Loucy (cell line): Measurements from ENCODE around the gene TRIP6.

Experiments used
- H2AFZ ChIP-seq: fragments of 200-600 bp; sonication (generic); 2 replicates; pipeline ENCODE4 v1.6.0; 2016; ENCODE audit warnings: antibody characterized with exemption, mild to moderate bottlenecking, low read length, moderate library complexity
- H3F3A ChIP-seq: fragments of 200-600 bp; 2 replicates; pipeline ENCODE4 v1.6.0; 2016; ENCODE audit warnings: antibody characterized with exemption, low read depth, mild to moderate bottlenecking
- H3K27me3 ChIP-seq: fragments of 200-600 bp; sonication (generic); 2 replicates; pipeline ENCODE4 v1.6.1; 2014; ENCODE audit warnings: low read length, mild to moderate bottlenecking; ENCODE audit not compliant: insufficient read depth, poor library complexity, severe bottlenecking
- H3K36me3 ChIP-seq: fragments of 200-600 bp; sonication (generic); 2 replicates; pipeline ENCODE4 v1.6.1; 2016; ENCODE audit warnings: low read length; ENCODE audit not compliant: insufficient read depth
- H3K4me1 ChIP-seq: fragments of 200-600 bp; sonication (generic); 2 replicates; pipeline ENCODE4 v1.5.1; 2014; ENCODE audit warnings: low read length, mild to moderate bottlenecking; ENCODE audit not compliant: insufficient read depth, poor library complexity, severe bottlenecking
- H3K4me2 ChIP-seq: fragments of 200-600 bp; sonication (generic); 2 replicates; pipeline ENCODE4 v1.6.0; 2014; ENCODE audit warnings: antibody characterized with exemption, low read length, low read depth, mild to moderate bottlenecking; ENCODE audit not compliant: poor library complexity, severe bottlenecking
- H3K4me3 ChIP-seq: fragments of 200-600 bp; sonication (generic); 2 replicates; pipeline ENCODE4 v1.5.1; 2014; ENCODE audit warnings: low read length, mild to moderate bottlenecking, mixed read lengths; ENCODE audit not compliant: poor library complexity, severe bottlenecking
- H3K79me2 ChIP-seq: fragments of 200-600 bp; sonication (generic); 2 replicates; pipeline ENCODE4 v1.6.1; 2014; ENCODE audit warnings: low read length; ENCODE audit not compliant: insufficient read depth
- H3K9ac ChIP-seq: fragments of 200-600 bp; sonication (generic); 2 replicates; pipeline ENCODE4 v1.6.0; 2014; ENCODE audit warnings: mild to moderate bottlenecking, low read depth, low read length, moderate library complexity; ENCODE audit not compliant: poor library complexity, severe bottlenecking
- H3K9me2 ChIP-seq: fragments of 200-600 bp; sonication (generic); replicated peaks from 2 replicates; pipeline ENCODE4 v1.6.1; 2016; ENCODE audit warnings: low read depth, low read length, mixed read lengths
- H3K9me3 ChIP-seq: fragments of 200-600 bp; sonication (generic); 2 replicates; pipeline ENCODE4 v1.6.1; 2014; ENCODE audit warnings: mild to moderate bottlenecking, antibody characterized with exemption, low read length, low read depth; ENCODE audit not compliant: insufficient read depth
- H4K20me1 ChIP-seq: fragments of 200-600 bp; sonication (generic); 2 replicates; pipeline ENCODE4 v1.6.0; 2014; ENCODE audit warnings: antibody characterized with exemption, low read length, mild to moderate bottlenecking; ENCODE audit not compliant: insufficient read depth, poor library complexity, severe bottlenecking
- EZH2phosphoT487 ChIP-seq: fragments of 200-600 bp; IDR thresholded peaks from 2 replicates; pipeline ENCODE4 v1.6.1; 2018; ENCODE audit warnings: antibody characterized with exemption, mild to moderate bottlenecking, moderate library complexity, borderline replicate concordance
- TF ChIP-seq, protein P1 (sequence below): fragments of 200-600 bp; sonication (generic); conservative IDR thresholded peaks from 2 replicates; pipeline ENCODE4 v1.5.1; 2014; ENCODE audit warnings: mild to moderate bottlenecking, antibody characterized with exemption, low read length

TRIP6 gene

DNA sequence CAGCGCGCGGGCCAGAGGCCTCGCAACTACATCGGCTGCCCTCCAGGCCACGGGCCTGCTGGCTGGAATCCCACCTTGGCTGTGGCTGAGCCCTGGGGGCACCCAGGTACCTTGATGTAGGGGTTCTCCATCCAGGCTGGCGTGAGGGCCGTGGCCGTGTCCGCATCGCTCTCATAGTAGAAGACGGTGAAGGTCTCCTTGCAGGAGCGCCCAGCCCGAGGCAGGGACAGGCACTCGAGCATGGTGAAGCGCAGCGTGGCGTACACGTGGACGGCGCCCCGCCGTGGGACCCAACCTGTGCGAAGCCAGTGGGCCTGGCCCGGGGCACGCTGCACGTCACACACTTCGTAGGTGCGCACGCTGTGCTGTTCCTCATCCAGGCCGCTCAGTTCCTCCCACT, 43.7 kb upstream of the TRIP6 start:
- Histone ChIP-seq H3K9me3 (no peaks in the 10 kb centered on the region), H3K27me3 (peaks cover 8% of the 10 kb centered on the region), H3K4me2 (no peak overlapping the region), H3K36me3 (no peaks in the 10 kb centered on the region), H2AFZ (no peak overlapping the region), H4K20me1 (no peaks in the 10 kb centered on the region), H3K4me1 (peaks cover 6% of the 10 kb centered on the region), H3K4me3 (no peak overlapping the region), H3K79me2 (no peaks in the 10 kb centered on the region), H3K9me2 (no peaks in the 10 kb centered on the region), H3K9ac (no peak overlapping the region), H3F3A (no peaks in the 10 kb centered on the region)
- TF ChIP-seq, protein P1, sequence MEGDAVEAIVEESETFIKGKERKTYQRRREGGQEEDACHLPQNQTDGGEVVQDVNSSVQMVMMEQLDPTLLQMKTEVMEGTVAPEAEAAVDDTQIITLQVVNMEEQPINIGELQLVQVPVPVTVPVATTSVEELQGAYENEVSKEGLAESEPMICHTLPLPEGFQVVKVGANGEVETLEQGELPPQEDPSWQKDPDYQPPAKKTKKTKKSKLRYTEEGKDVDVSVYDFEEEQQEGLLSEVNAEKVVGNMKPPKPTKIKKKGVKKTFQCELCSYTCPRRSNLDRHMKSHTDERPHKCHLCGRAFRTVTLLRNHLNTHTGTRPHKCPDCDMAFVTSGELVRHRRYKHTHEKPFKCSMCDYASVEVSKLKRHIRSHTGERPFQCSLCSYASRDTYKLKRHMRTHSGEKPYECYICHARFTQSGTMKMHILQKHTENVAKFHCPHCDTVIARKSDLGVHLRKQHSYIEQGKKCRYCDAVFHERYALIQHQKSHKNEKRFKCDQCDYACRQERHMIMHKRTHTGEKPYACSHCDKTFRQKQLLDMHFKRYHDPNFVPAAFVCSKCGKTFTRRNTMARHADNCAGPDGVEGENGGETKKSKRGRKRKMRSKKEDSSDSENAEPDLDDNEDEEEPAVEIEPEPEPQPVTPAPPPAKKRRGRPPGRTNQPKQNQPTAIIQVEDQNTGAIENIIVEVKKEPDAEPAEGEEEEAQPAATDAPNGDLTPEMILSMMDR: no peak
- TF ChIP-seq EZH2phosphoT487: no peak

GRCh38 chr7:100824499-100825214, 42.5 kb upstream of the TRIP6 start:
- Histone ChIP-seq H3K9me3 (no peaks in the 10 kb centered on the region), H3K9ac (no peak overlapping the region), H3K4me1 (peaks cover 9% of the 10 kb centered on the region), H3F3A (no peaks in the 10 kb centered on the region), H3K9me2 (no peaks in the 10 kb centered on the region), H3K4me2 (no peak overlapping the region), H4K20me1 (no peaks in the 10 kb centered on the region), H2AFZ (no peak overlapping the region), H3K79me2 (no peaks in the 10 kb centered on the region), H3K36me3 (no peaks in the 10 kb centered on the region), H3K27me3 (peaks cover 8% of the 10 kb centered on the region), H3K4me3 (no peak overlapping the region)
- TF ChIP-seq EZH2phosphoT487: no peak
- TF ChIP-seq, protein P1: no peak

DNA sequence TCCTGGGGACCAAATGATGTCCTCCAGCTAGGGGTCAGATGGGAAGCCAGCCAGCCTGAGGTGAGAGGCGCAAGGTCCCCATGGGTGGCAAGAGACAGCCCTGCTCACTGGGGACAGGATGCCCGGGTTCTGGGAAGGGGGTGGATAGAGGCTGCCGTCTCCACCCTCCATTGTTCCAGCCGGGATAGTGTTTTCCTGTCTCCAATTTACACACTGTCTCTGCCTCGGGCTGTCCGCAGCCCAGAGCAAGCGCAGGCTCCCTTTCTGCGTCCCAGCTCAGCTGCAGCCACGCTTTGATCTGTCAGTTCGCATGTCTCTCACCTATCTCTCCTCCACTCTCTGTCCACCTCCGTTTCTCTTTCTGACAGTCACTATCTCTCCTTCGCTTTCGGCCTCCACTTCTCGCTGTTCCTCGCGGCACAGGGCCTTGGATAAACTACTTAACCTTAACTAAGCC, 41.9 kb upstream of the TRIP6 start:
- H3K79me2 ChIP-seq: no peaks in the 10 kb centered on the region
- H3K4me2 ChIP-seq: no peak overlapping the region
- H3F3A ChIP-seq: no peaks in the 10 kb centered on the region
- no peaks in the 10 kb centered on the region for H3K9me3 ChIP-seq
- H3K36me3 ChIP-seq: no peaks in the 10 kb centered on the region
- peaks cover 9% of the 10 kb centered on the region for H3K4me1 ChIP-seq
- no peaks in the 10 kb centered on the region for H4K20me1 ChIP-seq
- TF ChIP-seq, protein P1: no peak
- no peak for TF ChIP-seq EZH2phosphoT487
- no peaks in the 10 kb centered on the region for H3K9me2 ChIP-seq
- no peak overlapping the region for H2AFZ ChIP-seq
- H3K4me3 ChIP-seq: no peak overlapping the region
- H3K27me3 ChIP-seq: peaks cover 8% of the 10 kb centered on the region
- no peak overlapping the region for H3K9ac ChIP-seq
